AG04450 (cell line): ENCODE results near the gene ZDHHC5. TPM values are rescaled to one million over a fixed set of nuclear protein-coding genes. Genes with fewer than 3 reads are reported as not detected.

ENCODE experiments used
- CTCF ChIA-PET: fragments of 300-600, 350-600 bp; formaldehyde crosslinking; extraction: SDS; loops from one replicate; lab custom pipeline; 2022; ENCODE audit warnings: antibody characterized with exemption, inconsistent platforms; lab: Charles Lee
- POLR2A ChIA-PET: fragments of 350-600 bp; formaldehyde crosslinking; extraction: SDS; loops from one replicate; lab custom pipeline; 2021; ENCODE audit warnings: antibody characterized with exemption, inconsistent platforms; lab: Yijun Ruan, JAX
- DNase-seq: peaks from one replicate; pipeline ENCODE4 v3.0.0-alpha.2; 2011; ENCODE audit warnings: low read depth, low spot score
- H3K27ac ChIP-seq: one replicate; pipeline ENCODE4 v1.5.1; 2012; ENCODE audit warnings: low read depth, low read length, control low read depth
- H3K27me3 ChIP-seq: one replicate; pipeline ENCODE4 v1.6.0; 2012; ENCODE audit warnings: low read length; ENCODE audit not compliant: control insufficient read depth, insufficient read depth
- H3K4me3 ChIP-seq: 2 replicates; pipeline ENCODE4 v1.5.1; 2011; ENCODE audit warnings: mild to moderate bottlenecking, low read depth, low read length, control low read depth
- H3K9me3 ChIP-seq: 2 replicates; pipeline ENCODE4 v1.5.1; 2012; ENCODE audit warnings: low read length; ENCODE audit not compliant: control insufficient read depth, insufficient read depth
- CTCF ChIP-seq: IDR thresholded peaks from 2 replicates; pipeline ENCODE4 v1.5.1; 2011; ENCODE audit warnings: low read depth, low read length, control low read depth, inconsistent platforms
- polyA plus RNA-seq: library from polyadenylated mRNA; depleted of rRNA; stranded (reverse); fragments of >200 nt; gene quantifications from 2 replicates; pipeline ENCODE4 v1.2.3, GENCODE V29; 2011

Gene ZDHHC5
- polyA plus RNA-seq, 1 experiment, result 56.7 TPM

- POLR2A ChIA-PET, result no interaction called here
- CTCF ChIA-PET, result no interaction called here
Observed at GRCh38 chr11:57727185-57727584, 59.3 kb downstream of the ZDHHC5 start.

GRCh38 chr11:57728829-57729228 is 60.9 kb downstream of the ZDHHC5 start:
- DNase-seq, result no peak
- TF ChIP-seq CTCF, result no peak
- Histone ChIP-seq H3K9me3 (no peaks in the 10 kb centered on the region), H3K27ac (no peak overlapping the region), H3K27me3 (no peaks in the 10 kb centered on the region), H3K4me3 (no peak overlapping the region)
- ChIA-PET CTCF (interaction anchor here (1.3 kb wide), 1 partner anchor 72 kb away, joined by 3 read pairs; no protein-coding TSS in a partner anchor), POLR2A (interaction anchor here (1.2 kb wide), 1 partner anchor 12 kb away, joined by 3 read pairs; the partner anchor contains the start of gene SELENOH)

More at GRCh38 chr11:57727185-57727584, 59.3 kb downstream of the ZDHHC5 start:
- Histone ChIP-seq H3K27me3 (no peaks in the 10 kb centered on the region), H3K27ac (no peak overlapping the region), H3K9me3 (no peaks in the 10 kb centered on the region), H3K4me3 (no peak overlapping the region)
- no peak for DNase-seq
- TF ChIP-seq CTCF, result no peak

GRCh38 chr11:57729479-57729878 is 61.6 kb downstream of the ZDHHC5 start:
- no peak for TF ChIP-seq CTCF
- Histone ChIP-seq H3K4me3 (no peak overlapping the region), H3K27ac (no peak overlapping the region), H3K27me3 (no peaks in the 10 kb centered on the region), H3K9me3 (no peaks in the 10 kb centered on the region)
- CTCF ChIA-PET, result interaction anchor here (0.6 kb wide), 1 partner anchor 789 kb away, joined by 3 read pairs; no protein-coding TSS in a partner anchor
- DNase-seq, result no peak
- POLR2A ChIA-PET, result no interaction called here

- TF ChIP-seq CTCF, result no peak
- DNase-seq, result no peak
- Histone ChIP-seq H3K9me3 (no peaks in the 10 kb centered on the region), H3K4me3 (no peak overlapping the region), H3K27me3 (no peaks in the 10 kb centered on the region), H3K27ac (no peak overlapping the region)
- ChIA-PET CTCF (interaction anchor here (1.5 kb wide), 1 partner anchor 791 kb away, joined by 3 read pairs; no protein-coding TSS in a partner anchor), POLR2A (no interaction called here)
Observed at GRCh38 chr11:57732661-57733060, 64.7 kb downstream of the ZDHHC5 start.

- DNase-seq, result no peak
- Histone ChIP-seq H3K9me3 (no peaks in the 10 kb centered on the region), H3K27me3 (no peaks in the 10 kb centered on the region), H3K4me3 (no peak overlapping the region), H3K27ac (no peak overlapping the region)
- no peak for TF ChIP-seq CTCF
- POLR2A ChIA-PET, result interaction anchor here (1.0 kb wide), 1 partner anchor 24 kb away, joined by 5 read pairs; the partner anchor contains the start of genes MED19 and TMX2
- CTCF ChIA-PET, result interaction anchor here (0.6 to 2.8 kb wide), 2 partner anchors 65 to 204 kb away, joined by 3 to 7 read pairs; no protein-coding TSS in a partner anchor
Observed at GRCh38 chr11:57735619-57736298, 67.8 kb downstream of the ZDHHC5 start.
